K562 (cell line): ENCODE results near the gene C1orf198. TPM values are rescaled to one million over a fixed set of nuclear protein-coding genes. Genes with fewer than 3 reads are reported as not detected.
A peak's percentile ranks its signal among the peaks of the same experiment; 100 is the strongest.

Experiments used
- CEBPB ChIP-seq: fragments of 450-650 bp; IDR thresholded peaks from 2 replicates; pipeline ENCODE4 v1.6.1; 2016; ENCODE audit warnings: missing genetic modification characterization, missing compliant biosample characterization
- E2F3 ChIP-seq: fragments of 250-450 bp; sonication (Bioruptor Pico); IDR thresholded peaks from 2 replicates; pipeline ENCODE4 v1.4.0; 2020; ENCODE audit warnings: mild to moderate bottlenecking
- FOS ChIP-seq: IDR thresholded peaks from 3 replicates; pipeline ENCODE4 v1.6.1; 2011; ENCODE audit not compliant: insufficient read length; ENCODE audit errors: extremely low read depth
- MIER1 ChIP-seq: fragments of 450-650 bp; IDR thresholded peaks from 2 replicates; pipeline ENCODE4 v1.6.1; 2016; ENCODE audit warnings: antibody characterized with exemption, mild to moderate bottlenecking, low read depth
- NR2F6 ChIP-seq: fragments of 450-650 bp; formaldehyde crosslinking; IDR thresholded peaks from 2 replicates; pipeline ENCODE4 v1.4.0; 2020; ENCODE audit warnings: mild to moderate bottlenecking
- POLR2B ChIP-seq: fragments of 450-650 bp; IDR thresholded peaks from 2 replicates; pipeline ENCODE4 v1.6.1; 2018; ENCODE audit warnings: low read depth; ENCODE audit not compliant: partially characterized antibody
- POLR3G ChIP-seq: IDR thresholded peaks from 2 replicates; pipeline ENCODE4 v1.6.1; 2011; ENCODE audit not compliant: insufficient read length, insufficient replicate concordance; ENCODE audit errors: extremely low read depth
- SMAD2 ChIP-seq: fragments of 150-350 bp; IDR thresholded peaks from 2 replicates; pipeline ENCODE4 v1.6.1; 2014; ENCODE audit warnings: low read depth, mild to moderate bottlenecking, low read length
- SMARCA5 ChIP-seq: fragments of 450-650 bp; IDR thresholded peaks from 2 replicates; pipeline ENCODE4 v1.6.1; 2016
- SMARCB1 ChIP-seq: IDR thresholded peaks from 2 replicates; pipeline ENCODE4 v1.6.1; 2011; ENCODE audit warnings: improper control_type of control experiment, low read depth; ENCODE audit not compliant: insufficient read length
- SP2 ChIP-seq: IDR thresholded peaks from 2 replicates; pipeline ENCODE4 v1.6.1; 2011; ENCODE audit warnings: mild to moderate bottlenecking, low read depth, low read length, moderate library complexity; ENCODE audit not compliant: poor library complexity, severe bottlenecking; ENCODE audit errors: extremely low read depth
- TEAD1 ChIP-seq, 2 experiments: fragments of 450-650 bp in 1 of 2; sonication (generic) in 1 of 2; formaldehyde crosslinking; IDR thresholded peaks; 2 replicates each; pipeline versions ENCODE4 v1.4.0 to v1.8.0; 2020 to 2022; ENCODE audit warnings: mild to moderate bottlenecking in 2 of 2, missing genetic modification reagents in 1 of 2
- XRCC3 ChIP-seq: fragments of 450-650 bp; IDR thresholded peaks from 2 replicates; pipeline ENCODE4 v1.6.1; 2017; ENCODE audit warnings: mild to moderate bottlenecking, moderate library complexity
- ZNF212 ChIP-seq: fragments of 450-650 bp; formaldehyde crosslinking; IDR thresholded peaks from 2 replicates; pipeline ENCODE4 v1.4.0; 2020; ENCODE audit warnings: mild to moderate bottlenecking
- ZNF507 ChIP-seq: conservative IDR thresholded peaks from 2 replicates; pipeline ENCODE4 v1.6.1; 2017; ENCODE audit warnings: missing genetic modification characterization, missing compliant biosample characterization
- ZNF551 ChIP-seq: fragments of 250-450 bp; sonication (Bioruptor Pico); IDR thresholded peaks from 2 replicates; pipeline ENCODE4 v1.5.0; 2021; ENCODE audit warnings: mild to moderate bottlenecking, moderate library complexity
- ZNF561 ChIP-seq: fragments of 450-650 bp; formaldehyde crosslinking; conservative IDR thresholded peaks from 2 replicates; pipeline ENCODE4 v1.4.0; 2020; ENCODE audit warnings: mild to moderate bottlenecking, moderate library complexity
- polyA plus RNA-seq, 8 experiments: library from polyadenylated mRNA; depleted of rRNA in 4 of 8; stranded (reverse) in 5 of 8; unstranded in 3 of 8; fragments of >200 nt; fragmentation: Nextera tagmentation in 2 of 8; fragmentation: Illumina TruSeq in 1 of 8; extraction: Ambion mirVana in 2 of 8; extraction: Trizol in 1 of 8; gene quantifications; 2 replicates each; pipeline versions ENCODE4 v1.2.1 to v1.2.3, GENCODE V29; 2011 to 2014; ENCODE audit warnings: inconsistent platforms in 1 of 8, missing spikeins in 1 of 8
- total RNA-seq, 7 experiments: library from RNA; depleted of rRNA in 6 of 7; stranded (reverse); fragments of >200 nt in 6 of 7; fragmentation: Illumina TruSeq in 2 of 7; extraction: Trizol in 2 of 7; gene quantifications; 2 replicates each; pipeline versions ENCODE4 v1.2.1 to v1.2.3, GENCODE V29; 2011 to 2021; ENCODE audit warnings: low replicate concordance in 1 of 7
- TF ChIP-seq, protein P1 (sequence below), 2 experiments: fragments of 450-650 bp in 1 of 2; sonication (generic) in 1 of 2; formaldehyde crosslinking in 1 of 2; IDR thresholded peaks; 2 replicates each; pipeline versions ENCODE4 v1.7.1 to v1.9.0; 2016 to 2022; ENCODE audit warnings: inconsistent platforms in 1 of 2, mild to moderate bottlenecking in 1 of 2, missing genetic modification reagents in 1 of 2
- TF ChIP-seq, protein P2 (sequence below): sonication (generic); formaldehyde crosslinking; IDR thresholded peaks from 2 replicates; pipeline ENCODE4 v1.8.0; 2022; ENCODE audit warnings: mild to moderate bottlenecking, missing genetic modification reagents

C1orf198 gene
- total and polyA plus RNA-seq, 9 of the 15 experiments (the other 6 are each of a cell fraction or from before 2014, with no cell fraction given): 2.0 to 15.1 (median 10.4) TPM

GRCh38 chr1:230860617-230861384, 7.5 kb downstream of the C1orf198 start (continued):
- TF ChIP-seq CEBPB (tag): peak; percentile 100
- TF ChIP-seq POLR2B: no peak
- TF ChIP-seq ZNF212 (CRISPR knock-in tag): no peak
- no peak for TF ChIP-seq ZNF551 (CRISPR knock-in tag)
- TF ChIP-seq SMARCB1: no peak
- no peak for TF ChIP-seq SMAD2
- no peak for TF ChIP-seq ZNF507 (tag)
- TF ChIP-seq E2F3 (CRISPR knock-in tag): no peak
- TF ChIP-seq, protein P1, sequence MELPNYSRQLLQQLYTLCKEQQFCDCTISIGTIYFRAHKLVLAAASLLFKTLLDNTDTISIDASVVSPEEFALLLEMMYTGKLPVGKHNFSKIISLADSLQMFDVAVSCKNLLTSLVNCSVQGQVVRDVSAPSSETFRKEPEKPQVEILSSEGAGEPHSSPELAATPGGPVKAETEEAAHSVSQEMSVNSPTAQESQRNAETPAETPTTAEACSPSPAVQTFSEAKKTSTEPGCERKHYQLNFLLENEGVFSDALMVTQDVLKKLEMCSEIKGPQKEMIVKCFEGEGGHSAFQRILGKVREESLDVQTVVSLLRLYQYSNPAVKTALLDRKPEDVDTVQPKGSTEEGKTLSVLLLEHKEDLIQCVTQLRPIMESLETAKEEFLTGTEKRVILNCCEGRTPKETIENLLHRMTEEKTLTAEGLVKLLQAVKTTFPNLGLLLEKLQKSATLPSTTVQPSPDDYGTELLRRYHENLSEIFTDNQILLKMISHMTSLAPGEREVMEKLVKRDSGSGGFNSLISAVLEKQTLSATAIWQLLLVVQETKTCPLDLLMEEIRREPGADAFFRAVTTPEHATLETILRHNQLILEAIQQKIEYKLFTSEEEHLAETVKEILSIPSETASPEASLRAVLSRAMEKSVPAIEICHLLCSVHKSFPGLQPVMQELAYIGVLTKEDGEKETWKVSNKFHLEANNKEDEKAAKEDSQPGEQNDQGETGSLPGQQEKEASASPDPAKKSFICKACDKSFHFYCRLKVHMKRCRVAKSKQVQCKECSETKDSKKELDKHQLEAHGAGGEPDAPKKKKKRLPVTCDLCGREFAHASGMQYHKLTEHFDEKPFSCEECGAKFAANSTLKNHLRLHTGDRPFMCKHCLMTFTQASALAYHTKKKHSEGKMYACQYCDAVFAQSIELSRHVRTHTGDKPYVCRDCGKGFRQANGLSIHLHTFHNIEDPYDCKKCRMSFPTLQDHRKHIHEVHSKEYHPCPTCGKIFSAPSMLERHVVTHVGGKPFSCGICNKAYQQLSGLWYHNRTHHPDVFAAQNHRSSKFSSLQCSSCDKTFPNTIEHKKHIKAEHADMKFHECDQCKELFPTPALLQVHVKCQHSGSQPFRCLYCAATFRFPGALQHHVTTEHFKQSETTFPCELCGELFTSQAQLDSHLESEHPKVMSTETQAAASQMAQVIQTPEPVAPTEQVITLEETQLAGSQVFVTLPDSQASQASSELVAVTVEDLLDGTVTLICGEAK (IDR thresholded peaks at IDR 0.05): no peak
- TF ChIP-seq, protein P1 (CRISPR knock-in tag; IDR thresholded peaks at IDR 0.05): no peak
- TF ChIP-seq NR2F6 (CRISPR knock-in tag): no peak
- no peak for TF ChIP-seq SMARCA5
- TF ChIP-seq POLR3G: no peak
- no peak for TF ChIP-seq TEAD1 (CRISPR knock-in tag; IDR thresholded peaks at IDR 0.05)
- TF ChIP-seq ZNF561: no peak
- TF ChIP-seq SP2: no peak
- TF ChIP-seq XRCC3: no peak
- TF ChIP-seq MIER1: no peak
- TF ChIP-seq FOS: no peak
- TF ChIP-seq, protein P2, sequence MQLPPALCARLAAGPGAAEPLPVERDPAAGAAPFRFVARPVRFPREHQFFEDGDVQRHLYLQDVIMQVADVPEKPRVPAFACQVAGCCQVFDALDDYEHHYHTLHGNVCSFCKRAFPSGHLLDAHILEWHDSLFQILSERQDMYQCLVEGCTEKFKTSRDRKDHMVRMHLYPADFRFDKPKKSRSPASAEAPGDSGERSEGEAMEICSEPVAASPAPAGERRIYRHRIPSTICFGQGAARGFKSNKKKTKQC (CRISPR knock-in tag): no peak
